NOMO-1 treated with dmso at 0.1 percent for 144 hours (cell line): ENCODE results near the gene ST3GAL5.
"Not testable (repeated sequence)": the region's sequence is repeated elsewhere in the genome, so short reads cannot be mapped to it uniquely, and the experiment has no call there.

Experiments
- DNase-seq: peaks from one replicate; lab custom pipeline; 2025; ENCODE audit not compliant: unreplicated experiment; lab: John Stamatoyannopoulos, UW

ST3GAL5 gene

DNA sequence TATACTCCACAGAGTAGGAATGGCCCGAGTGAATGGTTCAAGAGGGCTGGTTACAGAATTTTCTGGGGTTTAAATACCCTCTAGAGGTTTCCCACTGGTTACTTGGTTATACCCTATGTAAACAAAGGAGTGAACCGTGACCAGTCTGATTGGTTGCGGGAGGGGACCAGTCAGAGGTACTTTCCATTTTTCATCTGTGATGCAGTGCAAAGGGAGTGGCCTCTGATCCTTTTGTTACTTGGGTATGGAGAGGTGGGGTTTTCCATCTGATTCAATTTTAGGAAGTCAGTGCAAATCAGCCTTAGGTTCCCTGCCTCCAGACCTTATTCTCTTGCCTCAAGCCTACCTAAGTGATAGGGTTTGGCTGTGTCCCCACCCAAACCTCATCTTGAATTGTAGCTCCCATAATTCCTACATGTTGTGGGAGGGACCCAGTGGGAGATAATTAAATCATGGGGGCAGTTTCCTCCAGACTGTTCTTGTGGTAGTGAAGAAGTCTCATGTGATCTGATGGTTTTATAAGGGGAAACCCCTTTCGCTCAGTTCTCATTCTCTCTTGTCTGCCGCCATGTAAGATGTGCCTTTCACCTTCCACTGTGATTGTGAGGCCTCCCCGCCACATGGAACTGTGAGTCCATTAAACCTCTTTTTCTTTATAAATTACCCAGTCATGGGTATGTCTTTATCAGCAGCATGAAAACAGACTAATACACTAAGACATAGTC, 5.9 kb upstream of the ST3GAL5 start:
- DNase-seq: not testable (repeated sequence)

DNA sequence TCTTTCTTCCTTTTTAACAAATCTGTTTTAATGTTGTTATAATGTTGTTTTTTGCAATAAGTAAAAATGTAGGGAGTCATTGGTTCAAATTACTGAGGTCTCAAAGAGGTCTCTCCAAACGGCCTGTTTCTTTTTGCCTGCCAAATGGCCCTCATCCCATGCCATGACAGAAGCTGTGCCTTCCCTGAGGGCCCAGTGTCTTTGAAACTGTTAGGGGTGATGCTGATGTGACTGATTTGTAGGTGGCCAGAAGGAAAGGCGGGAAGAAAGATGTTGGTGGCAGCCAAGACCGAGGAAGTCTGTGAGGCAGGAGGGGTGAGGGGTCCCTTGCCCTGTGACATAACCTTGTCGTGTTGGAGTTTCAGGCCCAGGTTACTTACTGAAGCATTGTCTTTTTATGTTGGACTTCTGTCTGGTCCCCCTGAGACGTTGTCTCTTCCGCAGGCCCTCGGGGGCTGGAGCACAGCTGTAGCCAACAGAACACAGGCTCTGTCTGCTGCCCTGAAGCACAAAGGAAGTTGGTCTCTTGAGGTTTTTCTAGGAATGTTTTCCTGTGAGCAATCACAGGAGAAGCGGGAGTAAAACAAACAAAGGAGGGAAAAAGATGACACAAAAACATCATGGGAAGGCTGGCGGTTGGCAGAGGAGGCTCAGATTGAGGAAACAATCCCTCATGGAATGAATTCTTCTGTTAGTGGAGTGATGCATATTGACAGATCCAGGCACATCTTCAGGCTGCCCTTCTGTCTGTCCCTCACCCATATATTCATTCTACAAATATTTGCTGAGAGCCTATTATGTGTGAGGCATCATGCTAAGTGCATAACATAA, 4.9 kb upstream of the ST3GAL5 start:
- DNase-seq: no peak

DNA sequence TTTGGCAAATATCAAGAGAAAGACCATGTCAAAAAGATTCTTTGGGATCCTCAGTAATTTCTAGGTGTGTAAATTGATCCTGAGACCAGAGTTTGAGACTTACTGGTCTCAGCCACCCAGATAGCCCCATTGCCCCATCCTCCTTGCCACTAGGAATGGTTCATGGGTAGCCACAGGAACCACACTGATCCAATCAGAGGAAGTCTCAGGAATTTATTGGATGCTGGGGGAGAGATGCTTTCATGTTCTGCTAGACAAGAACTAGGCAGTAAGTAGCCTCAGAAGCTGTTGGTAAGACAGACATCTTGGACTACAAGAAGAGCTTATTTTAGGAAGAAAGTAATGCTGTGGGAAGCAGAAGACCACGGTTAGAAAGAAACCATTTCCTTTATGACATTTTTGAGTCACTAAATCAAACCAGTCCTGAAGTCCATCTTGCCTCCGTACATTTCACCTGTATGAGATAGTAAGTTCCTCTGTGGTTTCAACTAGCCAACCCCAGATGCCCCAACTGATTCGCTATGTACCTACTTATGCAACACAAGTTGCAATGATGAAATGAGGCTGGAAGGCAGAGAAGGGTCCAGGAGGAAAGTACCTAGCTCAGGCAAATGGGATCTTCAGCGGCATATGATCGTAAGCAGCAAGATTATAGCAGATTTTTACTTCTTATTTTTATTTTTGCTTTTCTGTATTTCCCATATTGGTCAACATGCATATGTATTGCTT, 3.6 kb upstream of the ST3GAL5 start:
- no peak for DNase-seq

DNA sequence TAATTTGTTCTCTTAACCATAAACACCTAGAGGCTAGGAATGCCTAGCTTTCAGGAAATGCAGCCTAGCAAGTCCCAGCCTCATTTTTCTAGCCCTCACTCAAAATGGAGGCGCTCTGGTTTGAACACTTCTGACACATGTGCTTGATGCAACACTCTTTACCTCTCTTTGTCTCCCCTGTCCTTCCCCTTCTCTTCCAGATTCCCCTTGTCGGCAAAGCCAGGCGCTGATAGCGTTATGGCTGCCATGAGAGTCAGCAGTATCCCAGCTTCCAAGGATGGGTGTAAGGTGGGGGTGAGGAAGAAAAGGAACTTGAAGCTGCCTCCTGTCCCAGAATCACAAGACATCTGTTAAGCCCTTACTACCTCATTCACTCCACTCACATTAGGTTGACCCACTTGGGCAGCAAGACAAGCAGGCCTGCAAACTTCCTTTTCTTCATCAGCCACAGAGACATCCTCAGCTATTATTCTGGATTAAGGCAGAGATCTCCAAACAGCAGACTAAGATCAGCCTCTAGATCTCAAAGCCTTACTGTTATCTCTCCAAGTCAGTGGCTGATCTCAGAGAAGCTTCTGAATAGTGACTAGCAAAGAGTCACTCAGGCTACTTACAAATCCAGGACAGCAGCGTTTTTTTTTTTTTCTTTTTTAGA, 1.9 kb upstream of the ST3GAL5 start:
- no peak for DNase-seq

DNA sequence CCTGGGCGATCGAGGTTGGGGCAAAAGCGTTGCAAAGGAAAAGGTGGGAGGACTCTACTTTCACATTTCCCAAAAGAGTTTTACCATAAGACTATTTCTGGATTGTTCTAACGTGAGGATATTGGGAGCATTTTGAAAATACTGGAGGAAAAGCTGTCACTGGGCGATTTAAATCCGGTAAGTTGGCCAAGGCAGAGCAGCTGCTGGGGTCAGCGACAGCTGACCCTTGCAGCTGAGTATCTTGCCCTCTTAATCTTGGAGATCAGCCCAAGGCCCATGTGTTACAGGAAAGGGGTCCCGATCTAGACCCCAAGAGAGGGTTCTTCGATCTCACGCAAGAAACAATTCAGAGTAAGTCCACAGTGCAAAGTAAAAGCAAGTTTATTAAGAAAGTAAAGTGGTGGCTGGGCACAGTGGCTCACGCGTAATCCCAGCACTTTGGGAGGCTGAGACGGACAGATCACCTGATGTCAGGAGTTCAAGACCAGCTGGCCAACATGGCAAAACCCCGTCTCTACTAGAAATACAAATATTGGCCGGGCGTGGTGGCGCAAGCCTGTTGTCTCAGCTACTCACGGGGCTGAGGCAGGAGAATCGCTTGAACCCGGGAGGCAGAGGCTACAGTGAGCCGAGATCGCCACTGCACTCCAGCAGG, 964 bp upstream of the ST3GAL5 start:
- no peak for DNase-seq

DNA sequence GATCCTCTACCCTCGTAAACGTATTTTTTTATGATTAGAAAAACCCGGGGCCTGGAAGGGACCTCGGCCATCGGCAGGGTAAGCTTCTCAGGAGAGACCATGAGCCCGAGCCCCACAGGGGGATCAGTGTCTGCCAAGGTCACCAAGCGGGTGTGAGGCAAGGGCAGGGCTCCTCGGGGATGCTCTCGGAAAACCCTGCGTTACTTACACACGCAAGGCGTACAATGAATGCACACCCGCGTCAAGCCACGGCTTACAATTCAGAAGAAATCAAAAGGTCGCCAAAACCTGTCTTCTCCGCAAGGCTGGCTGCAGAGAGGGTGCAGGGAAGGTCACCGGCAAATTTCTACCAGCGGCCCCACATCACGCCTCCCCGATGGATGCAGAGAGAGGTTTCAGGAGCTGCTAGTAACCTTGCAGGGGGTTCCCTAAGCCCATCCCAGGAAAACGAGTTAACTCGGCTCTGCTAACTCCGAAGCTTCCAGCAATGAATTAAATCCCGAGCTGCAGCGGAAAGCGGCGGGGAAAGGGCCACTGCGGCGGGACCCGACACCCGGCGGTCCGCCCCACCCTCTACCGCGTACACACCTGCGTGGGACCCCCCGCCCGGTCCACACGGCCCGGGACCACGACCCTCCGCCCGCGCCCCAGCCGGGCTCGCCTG, 638 bp downstream of the ST3GAL5 start:
- peak; percentile 2 for DNase-seq

DNA sequence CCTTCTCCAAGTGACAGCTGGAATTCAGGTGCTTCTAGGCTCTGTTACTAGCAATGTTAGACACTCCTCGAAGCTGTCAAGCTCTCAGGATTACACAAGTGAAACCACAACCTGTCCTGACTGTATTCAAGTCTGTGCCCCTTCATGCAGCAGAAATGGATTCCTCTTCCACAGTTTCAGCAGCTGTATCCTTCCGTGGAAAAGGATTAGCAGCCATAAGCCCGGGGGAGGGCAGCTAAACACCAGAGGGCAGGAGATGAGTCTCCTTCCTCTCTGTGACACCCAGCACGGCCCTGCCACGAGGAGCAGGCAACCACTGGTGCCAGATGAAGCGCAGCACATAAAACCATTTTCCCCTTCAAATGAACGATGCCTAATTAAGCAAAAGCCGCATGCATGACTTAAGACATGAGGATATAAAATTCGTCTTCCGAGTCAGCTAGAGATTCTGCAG, 1.2 kb downstream of the ST3GAL5 start:
- no peak for DNase-seq

DNA sequence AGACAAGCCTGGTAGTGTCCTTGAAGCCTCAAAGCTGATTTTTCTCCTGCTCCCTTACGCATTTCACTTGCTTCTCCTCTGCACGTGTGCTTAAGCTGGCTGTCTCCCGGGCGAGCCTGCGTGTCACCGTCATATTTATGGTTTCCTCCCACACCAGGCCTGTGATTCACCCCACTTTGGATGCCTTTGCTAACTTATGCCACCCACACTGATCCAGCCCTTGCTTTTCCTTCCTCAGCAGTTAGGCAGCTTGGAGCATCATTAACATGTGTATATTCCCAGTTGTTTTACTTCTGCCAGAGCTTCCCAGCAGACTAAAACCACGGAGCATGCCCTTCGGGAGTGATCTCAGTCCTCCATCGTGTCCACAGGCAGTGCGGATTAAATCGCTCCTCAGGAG, 2.2 kb downstream of the ST3GAL5 start:
- peak; percentile 38 for DNase-seq

DNA sequence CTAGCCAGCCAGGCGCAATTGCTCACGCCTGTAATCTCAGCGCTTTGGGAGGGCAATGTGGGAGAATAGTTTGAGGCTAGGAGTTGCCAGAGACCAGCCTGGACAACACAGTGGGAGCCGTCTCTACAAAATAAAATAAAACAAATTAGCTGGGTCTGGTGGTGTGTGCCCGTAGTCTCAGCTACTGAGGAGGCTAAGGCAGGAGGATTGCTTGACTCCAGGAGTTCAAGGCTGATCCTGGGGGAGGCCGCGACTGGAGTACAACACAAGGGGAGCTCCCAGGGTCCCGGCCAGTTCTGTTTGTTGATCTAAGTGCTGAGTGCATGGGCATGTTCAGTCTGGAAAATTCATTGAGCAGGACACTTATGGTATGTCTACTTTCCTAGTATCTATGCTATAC, 2.6 kb downstream of the ST3GAL5 start:
- no peak for DNase-seq

DNA sequence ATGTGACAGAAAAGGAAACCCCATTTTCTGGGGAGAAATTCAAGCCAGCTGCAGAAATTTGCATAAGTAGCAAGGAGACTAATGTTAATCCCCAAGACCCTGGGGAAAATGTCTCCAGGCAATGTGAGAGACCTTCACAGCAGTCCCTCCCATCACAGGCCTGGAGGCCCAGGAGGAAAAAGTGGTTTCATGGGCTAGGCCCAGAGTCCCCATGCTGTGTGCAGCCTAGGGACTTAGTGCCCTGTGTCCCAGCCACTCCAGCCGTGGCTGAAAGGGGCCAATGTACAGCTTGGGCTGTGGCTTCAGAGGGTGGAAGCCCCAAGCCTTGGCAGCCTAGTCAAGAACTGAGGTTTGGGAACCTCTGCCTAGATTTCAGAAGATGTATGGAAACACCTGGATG, 7.0 kb downstream of the ST3GAL5 start:
- not testable (repeated sequence) for DNase-seq

DNA sequence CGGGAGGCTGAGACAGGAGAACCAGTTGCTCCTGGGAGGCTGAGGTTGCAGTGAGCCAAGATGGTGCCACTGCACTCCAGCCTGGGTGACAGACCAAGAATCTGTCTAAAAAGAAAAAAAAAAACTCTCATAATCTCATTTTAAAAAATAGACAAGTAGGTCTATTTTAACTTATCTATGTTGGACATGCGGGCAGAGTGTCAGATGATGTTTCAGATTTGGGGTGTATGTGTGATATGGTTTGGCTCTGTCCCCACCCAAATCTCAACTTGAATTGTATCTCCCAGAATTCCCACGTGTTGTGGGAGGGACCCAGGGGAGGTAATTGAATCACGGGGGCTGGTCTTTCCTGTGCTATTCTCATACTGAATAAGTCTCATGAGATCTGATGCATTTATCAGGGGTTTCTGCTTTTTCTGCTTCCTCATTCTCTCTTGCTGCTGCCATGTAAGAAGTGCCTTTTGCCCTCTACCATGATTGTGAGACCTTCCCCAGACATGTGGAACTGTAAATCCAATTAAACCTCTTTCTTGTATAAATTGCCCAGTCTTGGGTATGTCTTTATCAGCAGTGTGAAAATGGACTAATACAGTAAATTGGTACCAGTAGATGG, 8.0 kb downstream of the ST3GAL5 start:
- not testable (repeated sequence) for DNase-seq

DNA sequence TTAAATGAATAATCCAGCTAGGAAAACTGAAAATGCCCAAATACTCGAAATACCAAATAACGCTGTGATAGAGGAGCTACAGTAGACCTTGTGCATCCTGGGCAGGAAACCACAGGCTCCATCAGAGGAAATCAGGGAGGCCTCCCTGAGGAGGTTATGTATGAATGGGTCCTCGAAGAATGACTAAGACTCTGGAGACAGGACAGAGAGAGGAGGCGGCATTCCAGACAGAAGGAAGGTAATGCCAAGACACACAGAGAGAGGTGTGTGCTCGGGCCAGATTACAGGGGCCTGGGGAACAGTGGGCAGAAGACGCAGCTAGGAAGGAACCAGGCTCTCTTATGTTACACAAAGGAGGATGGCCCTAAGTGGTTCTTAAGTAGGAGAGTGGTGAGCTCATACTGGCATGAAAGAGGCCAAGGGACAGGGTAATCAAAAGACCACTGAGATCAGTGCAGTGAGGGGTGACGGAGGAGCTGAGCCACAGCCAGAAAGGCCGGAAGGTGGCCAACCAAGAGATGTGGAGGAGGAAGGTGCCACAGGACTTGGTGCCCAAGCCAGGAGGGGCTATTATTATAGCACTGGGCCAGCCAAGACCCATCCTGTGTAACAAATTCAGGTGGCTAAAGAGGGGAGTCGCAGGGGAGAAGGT, 9.9 kb downstream of the ST3GAL5 start:
- DNase-seq: no peak

DNA sequence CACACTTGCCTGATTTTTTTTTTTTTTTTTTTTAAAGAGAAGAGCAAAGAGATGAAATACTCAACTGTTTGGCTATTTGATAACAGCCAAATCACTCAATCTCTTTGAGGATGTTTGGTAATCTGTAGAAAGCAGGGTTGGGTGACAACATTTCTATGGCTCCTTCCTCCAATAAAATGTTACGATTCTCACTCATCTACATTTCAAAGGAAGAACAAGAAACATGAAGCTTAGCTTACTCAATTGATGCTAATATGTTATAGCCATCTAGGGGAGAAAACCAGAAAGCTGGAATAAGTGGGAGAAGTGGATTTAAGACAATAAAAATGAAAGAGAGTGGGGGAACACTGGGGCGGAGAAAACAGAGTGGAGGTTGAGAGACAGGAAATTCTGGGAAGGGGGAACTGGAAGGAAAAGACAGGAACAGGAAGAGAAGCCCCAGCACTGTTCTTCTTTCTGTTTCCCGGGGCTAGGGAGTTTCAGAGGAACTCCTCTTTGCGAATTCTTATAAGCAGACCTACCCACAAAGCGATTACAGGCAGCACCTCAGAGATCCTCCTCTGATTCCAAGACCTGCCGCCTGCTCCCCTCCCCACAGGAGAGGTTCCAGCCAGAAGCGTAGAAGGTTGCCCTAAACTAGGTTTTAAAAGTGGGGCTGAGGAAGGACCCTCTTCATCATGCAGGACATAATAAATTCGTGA, 13.3 kb downstream of the ST3GAL5 start:
- DNase-seq: no peak

DNA sequence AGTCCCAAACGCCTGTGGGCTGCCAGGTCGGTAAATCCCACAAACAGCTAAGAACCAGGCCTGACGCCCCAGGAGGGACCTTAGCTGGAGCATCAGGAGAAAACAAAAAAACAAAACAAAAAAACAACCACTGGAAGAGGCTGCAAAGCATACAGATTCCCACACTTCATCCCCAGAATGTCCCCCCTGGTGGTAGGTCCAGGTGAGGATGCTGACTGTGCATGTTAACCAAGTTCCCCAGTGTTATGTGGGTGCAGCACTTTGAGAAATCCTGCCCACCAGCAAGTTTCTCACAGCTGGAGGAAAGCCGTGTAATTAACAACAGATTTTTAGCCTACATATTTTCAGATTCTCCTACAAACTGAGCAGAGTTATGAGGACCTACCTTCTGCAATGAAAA, 15.1 kb downstream of the ST3GAL5 start:
- no peak for DNase-seq

DNA sequence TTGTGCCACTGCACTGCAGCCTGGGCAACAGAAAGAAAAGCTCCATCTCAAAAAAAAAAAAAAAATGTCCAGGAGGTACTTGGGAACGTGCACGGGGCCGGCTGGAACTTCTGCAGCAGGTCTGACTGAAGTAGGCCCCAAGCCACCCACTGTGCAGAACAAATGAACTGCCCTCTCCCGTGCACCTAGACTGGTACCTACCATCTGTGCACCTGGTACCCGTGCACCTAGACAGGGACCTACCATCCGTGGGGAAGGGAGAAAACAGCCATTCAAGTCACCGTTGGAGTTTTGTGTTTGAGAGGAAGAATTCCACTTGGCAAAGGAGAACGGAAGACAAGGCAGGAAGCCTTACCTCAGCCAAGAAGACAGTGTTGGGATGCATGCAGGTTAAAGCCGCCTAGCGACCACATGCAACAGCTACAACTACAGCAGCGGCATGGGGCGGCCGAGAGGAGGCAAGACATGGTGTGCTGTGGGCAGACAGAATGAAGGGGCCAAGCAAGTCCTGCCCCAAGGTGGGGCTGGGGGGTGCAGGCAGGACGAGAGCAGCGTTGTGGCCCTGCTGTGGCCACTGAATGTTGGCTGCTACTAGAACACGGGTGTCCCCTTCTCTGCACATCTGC, 16.1 kb downstream of the ST3GAL5 start:
- DNase-seq: no peak

DNA sequence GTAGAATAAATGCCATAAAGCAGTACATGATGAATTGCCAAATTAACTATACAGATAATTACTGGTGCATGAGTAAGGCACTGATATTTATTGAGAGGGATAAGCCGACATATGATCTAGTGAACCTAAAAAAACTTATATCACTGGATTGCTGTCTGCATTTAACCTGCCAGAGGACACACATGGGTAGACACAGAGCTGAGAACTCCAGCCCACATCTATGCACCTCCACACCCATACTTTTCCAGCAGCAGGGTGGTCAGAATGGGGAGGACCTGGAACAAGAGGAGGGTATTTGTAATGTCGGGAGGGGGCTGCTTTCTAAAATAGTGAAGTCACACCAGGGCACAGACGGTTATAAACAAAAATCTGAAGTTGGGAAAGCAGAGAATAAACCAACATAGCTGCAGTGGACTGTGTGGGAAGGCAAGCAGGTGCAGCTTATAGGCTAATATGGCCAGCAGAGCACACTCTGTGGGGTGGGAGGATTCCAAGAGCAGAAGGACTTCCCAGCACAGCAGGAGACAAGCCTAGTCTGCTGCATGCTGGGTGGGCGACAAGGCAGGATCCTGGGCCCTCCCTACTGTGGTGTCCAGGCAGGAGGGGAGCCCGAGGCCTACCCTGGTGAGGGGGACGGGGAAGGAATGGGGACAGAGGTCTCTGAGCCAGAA, 17.2 kb downstream of the ST3GAL5 start:
- DNase-seq: no peak

DNA sequence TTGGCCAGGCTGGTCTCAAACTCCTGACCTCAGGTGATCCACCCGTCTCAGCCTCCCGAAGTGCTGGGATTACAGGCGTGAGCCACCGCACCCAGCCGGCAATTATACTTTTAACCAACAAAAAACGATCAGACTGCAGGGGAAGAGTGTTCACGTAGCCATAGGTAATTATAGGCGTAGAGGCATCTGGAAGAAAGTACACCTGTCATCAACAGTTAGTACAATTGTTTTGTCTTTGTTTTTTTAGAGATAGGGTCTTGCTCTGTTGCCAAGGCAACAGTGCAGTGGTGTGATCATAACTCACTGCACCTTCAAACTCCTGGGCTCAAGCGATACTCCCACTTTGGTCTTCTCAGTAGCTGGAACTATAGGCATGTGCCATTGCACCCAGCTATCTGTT, 20.0 kb downstream of the ST3GAL5 start:
- no peak for DNase-seq
